Left renal pelvis (tissue), 4 donors: ENCODE data around the gene GALNT6. TPM values are rescaled to one million over a fixed set of nuclear protein-coding genes. Genes with fewer than 3 reads are reported as not detected.

Experiments used
- DNase-seq, 4 donors: peaks; one replicate each; pipeline ENCODE4 v3.0.0-alpha.2; 2013; ENCODE audit warnings: low read depth in 4 of 4, low spot score in 3 of 4
- polyA plus RNA-seq, 4 donors: library from polyadenylated mRNA; unstranded; fragments of 120-200 nt; gene quantifications; one replicate each; pipeline ENCODE4 v1.2.1, GENCODE V29; 2013; ENCODE audit not compliant: insufficient read length in 4 of 4

The GALNT6 gene
- polyA plus RNA-seq, 4 donors: 1.4 to 7.5 (median 5.6) TPM

GRCh38 chr12:51406859-51407258 is 15.7 kb upstream of the GALNT6 start:
- DNase-seq: no peak

GRCh38 chr12:51406290-51406689 is 15.1 kb upstream of the GALNT6 start:
- no peak for DNase-seq

GRCh38 chr12:51405801-51406207 is 14.6 kb upstream of the GALNT6 start:
- no peak for DNase-seq

GRCh38 chr12:51404627-51405026 is 13.4 kb upstream of the GALNT6 start:
- no peak for DNase-seq

- DNase-seq: no peak
Observed at GRCh38 chr12:51403681-51404136, 12.5 kb upstream of the GALNT6 start.

GRCh38 chr12:51403159-51403558 is 12.0 kb upstream of the GALNT6 start:
- no peak for DNase-seq

GRCh38 chr12:51401900-51402299 is 10.7 kb upstream of the GALNT6 start:
- no peak for DNase-seq

- DNase-seq: no peak
Observed at GRCh38 chr12:51401486-51401885, 10.3 kb upstream of the GALNT6 start.

- DNase-seq: no peak
Observed at GRCh38 chr12:51401020-51401419, 9.8 kb upstream of the GALNT6 start.

- DNase-seq: no peak
Observed at GRCh38 chr12:51399891-51400290, 8.7 kb upstream of the GALNT6 start.

GRCh38 chr12:51397670-51398069 is 6.5 kb upstream of the GALNT6 start:
- DNase-seq: no peak

GRCh38 chr12:51395283-51396230 is 4.4 kb upstream of the GALNT6 start:
- no peak for DNase-seq

GRCh38 chr12:51393676-51394545 is 2.7 kb upstream of the GALNT6 start:
- no peak for DNase-seq

- no peak for DNase-seq
Observed at GRCh38 chr12:51392556-51393237, 1.5 kb upstream of the GALNT6 start.

GRCh38 chr12:51390891-51391282 is 319 bp downstream of the GALNT6 start:
- DNase-seq: no peak

- DNase-seq: no peak
Observed at GRCh38 chr12:51390457-51390856, 749 bp downstream of the GALNT6 start.

GRCh38 chr12:51389302-51389999 is 1.8 kb downstream of the GALNT6 start:
- no peak for DNase-seq

GRCh38 chr12:51388846-51389245 is 2.4 kb downstream of the GALNT6 start:
- DNase-seq: no peak

- no peak for DNase-seq
Observed at GRCh38 chr12:51388069-51388799, 3.0 kb downstream of the GALNT6 start.

GRCh38 chr12:51386351-51386750 is 4.9 kb downstream of the GALNT6 start:
- DNase-seq: no peak
